ENCODE results near the gene LYRM4.

LYRM4 gene

DNA sequence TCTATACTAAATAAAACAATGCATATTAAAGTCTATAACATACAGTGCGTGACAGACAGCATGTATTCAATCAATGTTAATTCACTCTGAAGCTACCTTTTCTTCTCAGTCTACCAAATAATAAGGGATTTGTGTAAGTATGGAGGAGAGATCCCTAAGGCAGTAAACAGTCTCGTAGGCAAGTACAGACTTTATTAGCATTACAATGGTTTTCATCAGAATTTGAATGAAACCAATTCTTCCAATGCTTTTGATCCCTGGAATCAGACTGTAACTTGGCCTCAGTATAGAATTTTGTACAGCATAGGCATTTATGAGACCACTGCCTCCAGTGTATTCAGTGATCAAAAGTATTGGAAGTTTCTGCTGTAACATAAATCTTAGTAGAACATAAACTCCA lies 19.5 kb downstream of the LYRM4 start:
- no peak for DNase-seq

DNA sequence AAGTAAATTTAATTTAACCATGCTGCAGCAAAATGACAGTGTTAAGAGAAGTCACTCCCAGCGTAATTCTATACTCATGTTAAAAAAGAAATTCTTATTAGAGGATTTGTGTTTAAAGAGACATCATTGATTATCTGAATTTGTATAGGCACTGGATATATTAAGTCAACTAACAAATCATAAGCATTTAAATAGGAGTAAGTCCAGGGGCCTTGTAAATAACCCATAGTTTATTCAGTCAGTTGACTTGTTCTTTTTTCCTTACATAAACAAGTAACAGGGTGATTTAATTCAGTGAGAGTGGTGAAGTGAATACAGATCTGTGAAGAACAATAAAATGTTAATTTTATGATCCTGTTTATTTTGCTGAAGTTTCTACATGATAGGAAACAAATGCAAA lies 22.4 kb downstream of the LYRM4 start:
- DNase-seq = no peak

DNA sequence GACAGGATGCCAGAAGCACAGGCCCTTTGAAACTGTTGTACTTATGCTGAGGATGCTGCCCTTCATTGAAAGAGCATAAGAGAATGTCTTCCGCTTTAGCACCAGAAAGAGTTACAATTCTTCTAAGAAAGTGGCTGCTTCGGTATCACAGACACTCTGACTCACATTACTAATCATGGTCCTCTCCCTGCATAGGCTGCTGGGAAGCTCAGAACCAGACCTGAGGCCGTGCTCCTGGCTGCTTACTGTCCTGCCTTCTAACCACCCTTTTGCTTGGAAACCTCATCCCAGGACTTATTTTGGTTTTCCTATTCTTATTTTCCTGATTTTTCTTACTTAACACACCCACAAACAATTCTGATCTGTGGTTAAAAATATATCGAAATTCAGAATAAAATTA lies 22.9 kb downstream of the LYRM4 start:
- DNase-seq = no peak

DNA sequence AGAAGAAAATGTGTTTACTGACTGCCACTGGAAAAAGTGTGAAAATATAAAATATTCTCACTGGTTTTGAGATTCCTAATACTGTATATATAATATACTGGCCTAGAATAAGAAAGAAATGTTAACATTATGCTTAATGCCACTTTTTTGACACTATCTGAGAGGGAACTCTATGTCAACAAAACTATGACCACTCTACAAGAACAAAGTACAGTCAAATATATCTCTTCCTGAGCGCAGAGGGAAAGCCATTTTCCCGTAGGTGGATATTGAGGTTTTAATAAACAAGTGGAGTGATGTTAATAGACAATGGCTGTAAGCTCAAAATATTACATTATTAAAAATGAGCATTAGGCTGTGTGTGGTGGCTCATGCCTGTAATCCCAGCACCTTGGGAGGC lies 24.9 kb downstream of the LYRM4 start:
- no peak for DNase-seq

DNA sequence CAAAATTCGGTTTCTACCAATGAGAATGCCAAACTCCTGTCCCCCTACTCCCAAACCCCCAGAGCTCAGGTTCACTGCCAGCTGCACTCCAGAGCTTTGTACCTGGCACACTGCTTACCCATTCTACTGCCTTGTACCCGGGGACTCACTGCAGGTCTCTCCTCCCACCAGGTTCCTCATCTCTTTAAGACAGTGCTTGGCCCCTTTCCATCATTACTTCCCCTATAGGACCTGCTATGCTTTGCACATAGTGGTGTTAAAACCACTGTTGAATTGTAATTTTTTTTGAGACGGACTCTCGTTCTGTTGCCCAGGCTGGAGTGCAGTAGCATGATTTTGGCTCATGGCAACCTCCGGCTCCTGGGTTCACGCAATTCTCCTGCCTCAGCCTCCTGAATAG lies 25.9 kb downstream of the LYRM4 start:
- no peak for DNase-seq

DNA sequence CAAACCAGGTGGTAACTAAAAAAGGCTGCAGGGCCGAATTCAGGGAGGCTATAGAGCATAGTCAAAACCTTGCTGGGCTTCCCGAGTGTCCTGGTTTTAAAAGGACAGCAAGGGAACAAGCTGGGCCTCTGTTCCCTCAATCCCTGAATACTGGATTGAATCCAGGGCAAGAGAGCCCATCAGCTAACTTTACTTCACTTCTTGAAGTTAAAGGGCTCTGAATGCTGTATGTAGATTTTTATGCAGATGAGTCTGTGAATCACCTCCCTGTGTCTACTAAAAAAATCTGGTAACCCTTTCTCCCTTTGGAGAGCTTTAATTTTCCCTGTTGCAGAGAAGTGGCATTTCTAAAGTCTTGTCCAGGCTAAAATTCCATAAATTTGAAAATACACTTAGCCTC lies 29.5 kb downstream of the LYRM4 start:
- DNase-seq = no peak

DNA sequence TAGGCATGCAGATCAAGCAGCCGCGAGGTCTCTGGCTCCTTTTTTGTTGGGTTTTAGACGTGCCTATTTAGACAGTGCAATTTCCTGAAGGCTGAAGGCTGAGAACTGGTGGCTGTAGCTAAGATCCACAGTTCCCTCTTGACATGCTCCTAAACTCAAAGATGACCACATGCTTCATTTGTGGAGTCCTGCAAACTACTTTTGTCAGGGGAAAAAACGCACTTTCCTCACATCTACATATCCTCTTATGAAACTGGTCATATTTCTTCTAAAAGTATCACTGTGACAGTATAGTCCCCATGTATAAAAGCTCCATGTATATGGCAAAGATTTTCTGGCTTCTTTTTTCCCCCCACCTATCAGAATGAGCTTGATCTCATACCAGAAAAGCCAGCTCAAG lies 30.7 kb downstream of the LYRM4 start:
- DNase-seq = no peak

DNA sequence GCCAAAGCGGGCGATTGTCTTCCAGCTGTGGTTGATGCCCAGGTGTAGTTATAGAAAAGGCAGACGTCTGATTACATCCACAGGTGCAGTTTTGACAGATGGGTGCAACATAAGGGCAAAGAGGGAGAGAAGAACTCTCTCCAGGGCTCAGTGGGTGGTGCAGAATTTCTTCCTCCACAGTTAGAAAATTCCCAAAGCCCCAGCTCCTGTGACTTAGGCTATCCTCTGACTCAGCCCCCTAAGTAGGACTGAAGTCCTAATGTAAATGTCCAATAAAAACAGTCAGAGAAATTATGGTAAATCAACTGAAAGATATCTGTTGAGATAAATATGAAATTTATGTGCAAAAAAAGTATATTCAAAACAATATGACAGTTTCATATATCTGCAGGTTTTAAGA lies 31.4 kb downstream of the LYRM4 start:
- no peak for DNase-seq

DNA sequence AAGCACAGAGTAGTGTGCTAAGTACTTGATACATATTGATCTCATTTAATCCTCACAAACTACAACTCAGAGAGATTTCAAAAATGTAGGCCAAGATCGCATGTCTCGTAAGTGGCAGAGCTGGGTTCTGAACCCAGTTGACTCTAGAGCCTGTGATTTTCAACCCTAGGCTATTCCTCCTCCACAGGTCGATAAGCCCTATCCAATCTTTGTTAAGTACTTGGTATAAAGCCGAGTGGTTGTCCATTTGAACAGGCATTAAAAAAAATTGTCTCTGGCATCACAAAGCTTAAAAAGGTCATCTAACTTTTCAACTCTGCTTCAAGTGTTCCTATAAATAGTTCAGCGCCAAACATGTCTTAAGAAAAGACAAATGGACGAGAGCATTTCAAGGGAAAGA lies 37.4 kb downstream of the LYRM4 start:
- no peak for DNase-seq

DNA sequence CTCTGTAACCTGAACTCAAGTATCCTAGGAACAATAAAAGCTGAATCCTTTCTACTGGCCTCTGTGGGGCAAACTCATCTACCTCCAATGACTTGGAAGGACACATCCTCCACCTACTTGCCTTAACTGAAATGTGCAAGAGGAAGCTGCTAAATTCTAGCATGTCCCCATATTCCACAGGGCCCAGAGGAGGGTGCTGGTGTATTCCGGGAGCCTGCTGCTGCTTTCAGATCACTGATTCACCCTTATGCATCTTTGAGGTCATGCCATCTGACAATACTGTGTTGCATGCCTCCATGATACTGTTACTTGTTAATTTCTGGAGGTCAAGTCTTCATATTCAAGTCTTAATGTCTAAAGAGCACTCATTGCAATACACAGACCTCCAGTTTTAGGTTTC lies 40.3 kb downstream of the LYRM4 start:
- DNase-seq = no peak

DNA sequence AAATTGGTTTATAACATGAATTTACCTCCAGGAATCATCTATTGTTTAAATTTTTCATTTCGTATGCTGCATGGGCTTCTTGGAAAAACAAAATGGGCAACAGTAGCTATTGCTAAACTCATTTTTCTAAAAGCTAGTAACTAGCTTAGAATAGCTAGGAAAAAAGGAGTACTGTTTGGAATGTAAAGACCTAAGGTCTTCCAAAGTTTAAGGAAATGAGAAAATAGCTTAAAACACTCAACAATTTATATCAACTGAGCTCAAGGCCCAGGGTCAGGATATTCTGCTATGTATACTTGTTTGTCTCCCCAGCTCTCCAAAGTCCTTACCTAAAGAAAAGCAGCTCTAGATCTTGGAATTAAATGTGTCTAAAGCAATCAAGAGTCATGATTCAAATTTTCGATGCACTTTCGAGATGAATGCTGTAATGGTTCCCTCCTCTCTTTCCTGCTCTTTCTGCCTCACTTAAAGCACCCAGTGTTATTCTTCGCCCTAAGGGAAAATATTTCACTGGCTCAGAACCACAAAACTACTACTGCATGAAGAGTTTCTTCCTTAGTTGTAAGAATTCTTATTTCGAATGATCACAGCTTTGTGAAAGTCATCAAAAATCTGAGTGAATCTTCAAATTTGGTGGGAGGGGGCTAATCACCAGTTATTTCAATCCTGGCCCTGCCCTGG lies 41.6 kb downstream of the LYRM4 start:
- DNase-seq = no peak

DNA sequence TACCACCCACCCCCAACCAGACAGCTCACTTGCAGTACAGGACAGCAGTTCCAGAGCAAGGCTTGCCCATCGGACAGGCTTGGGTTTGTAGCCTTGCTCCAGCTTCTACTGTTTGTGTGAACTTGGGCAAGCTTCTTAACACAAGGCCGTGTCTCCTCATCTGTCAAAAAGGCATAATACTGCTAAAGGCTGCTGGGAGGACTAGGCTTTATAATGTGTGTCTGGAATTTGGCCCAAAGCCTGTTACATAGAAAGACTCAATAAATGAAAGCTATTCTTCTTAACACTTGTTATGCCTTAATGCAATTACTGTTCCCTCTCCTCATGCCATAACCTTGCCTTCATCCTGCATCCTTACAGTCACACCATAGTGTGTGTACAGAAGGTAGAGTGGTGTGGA lies 43.4 kb downstream of the LYRM4 start:
- DNase-seq = no peak

DNA sequence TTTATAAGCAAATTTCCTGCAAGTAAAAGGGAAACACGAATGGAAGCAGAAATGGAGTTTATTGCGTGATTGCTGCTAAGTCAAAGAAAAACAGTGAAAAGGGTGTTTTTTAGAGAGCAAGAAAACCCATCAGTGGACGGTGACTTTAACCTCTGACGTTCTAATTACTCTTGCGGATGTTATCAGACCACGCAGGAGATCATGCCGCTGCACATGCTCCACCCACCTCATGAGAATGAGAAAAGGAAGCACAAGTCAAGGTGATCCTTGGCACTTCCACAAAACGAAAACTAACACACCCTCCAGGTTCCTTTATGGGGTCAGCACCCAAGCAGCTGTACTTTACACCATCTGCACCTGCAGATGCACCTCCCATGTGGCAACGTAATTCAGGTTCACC lies 45.0 kb downstream of the LYRM4 start:
- no peak for DNase-seq

DNA sequence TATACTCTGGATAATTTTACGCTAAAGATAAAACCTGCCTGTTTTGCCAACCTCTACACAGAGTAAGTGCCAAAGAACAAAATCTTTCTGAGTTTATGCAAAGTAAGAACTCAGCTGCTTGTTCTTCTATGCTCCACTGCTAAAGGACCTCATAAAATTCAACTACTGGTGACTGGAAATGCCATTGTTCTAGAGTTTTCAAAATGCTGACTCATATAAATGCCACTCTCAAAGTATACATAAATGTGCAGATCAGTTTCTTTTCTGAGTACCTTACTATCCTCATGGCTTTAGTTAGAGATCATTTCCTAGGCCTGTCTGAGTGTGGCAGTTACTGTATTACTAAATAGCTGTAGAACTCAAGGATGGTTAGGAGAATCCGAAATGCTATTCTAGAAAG lies 45.6 kb downstream of the LYRM4 start:
- no peak for DNase-seq

DNA sequence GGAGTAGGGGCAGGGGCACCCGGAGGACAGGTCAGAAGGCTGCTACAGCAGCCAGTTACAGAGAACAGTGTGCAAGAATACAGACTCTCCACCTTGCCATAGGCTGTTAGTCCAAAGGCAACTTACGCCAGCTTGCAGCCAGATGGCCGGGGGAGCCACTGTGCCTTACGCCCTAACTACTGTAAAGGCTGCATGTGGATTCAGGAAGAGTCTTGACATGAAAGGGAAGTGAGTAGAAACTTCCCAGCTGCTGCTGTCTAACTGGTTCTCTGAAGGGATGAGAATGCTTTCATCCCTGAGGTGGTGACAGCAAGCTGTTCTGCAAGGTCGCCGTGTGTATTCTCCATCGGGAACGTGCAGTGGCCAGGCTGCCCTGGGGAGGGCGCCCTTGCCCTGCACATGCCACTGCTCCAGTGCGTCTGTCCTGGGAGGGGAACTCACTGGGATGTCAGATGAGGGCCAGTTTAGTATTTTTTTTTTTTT lies 46.1 kb downstream of the LYRM4 start:
- DNase-seq = no peak

DNA sequence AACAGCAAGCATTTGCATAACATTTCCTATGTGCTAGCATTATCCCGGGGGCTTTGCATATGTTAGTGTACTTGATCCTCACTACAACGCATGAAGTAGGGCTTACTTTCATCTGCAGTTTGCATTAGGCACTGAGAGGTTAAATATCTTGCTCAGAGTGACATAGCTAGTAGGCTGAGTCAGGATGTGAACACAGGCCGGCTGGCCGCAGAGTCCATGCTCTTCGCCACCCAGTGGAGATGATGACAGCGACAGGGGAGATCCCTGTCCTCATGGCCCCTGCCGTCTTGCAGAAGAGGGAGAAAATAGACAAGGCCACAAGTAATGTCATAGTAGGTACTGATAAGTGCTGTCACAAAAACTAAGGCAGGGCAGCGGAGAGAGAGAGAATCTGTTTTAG lies 46.9 kb downstream of the LYRM4 start:
- no peak for DNase-seq

DNA sequence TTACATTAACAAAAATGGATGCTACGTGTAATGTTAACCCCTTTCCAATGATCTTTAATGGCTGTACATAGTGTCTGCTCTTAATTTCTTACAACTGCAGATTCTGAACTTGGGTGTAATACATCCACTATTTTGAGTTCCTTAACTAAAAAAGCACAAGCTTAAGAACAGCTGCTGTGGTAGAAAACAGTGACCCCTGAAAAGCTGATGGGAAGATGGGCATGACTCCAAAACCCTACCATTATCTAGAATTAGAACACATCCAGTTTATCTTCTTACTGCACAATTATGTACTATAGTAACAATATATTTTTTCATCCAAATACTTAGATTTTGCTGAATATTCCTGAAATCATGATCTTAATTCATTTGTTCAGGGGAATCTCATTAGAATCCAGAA lies 49.3 kb downstream of the LYRM4 start:
- no peak for DNase-seq

DNA sequence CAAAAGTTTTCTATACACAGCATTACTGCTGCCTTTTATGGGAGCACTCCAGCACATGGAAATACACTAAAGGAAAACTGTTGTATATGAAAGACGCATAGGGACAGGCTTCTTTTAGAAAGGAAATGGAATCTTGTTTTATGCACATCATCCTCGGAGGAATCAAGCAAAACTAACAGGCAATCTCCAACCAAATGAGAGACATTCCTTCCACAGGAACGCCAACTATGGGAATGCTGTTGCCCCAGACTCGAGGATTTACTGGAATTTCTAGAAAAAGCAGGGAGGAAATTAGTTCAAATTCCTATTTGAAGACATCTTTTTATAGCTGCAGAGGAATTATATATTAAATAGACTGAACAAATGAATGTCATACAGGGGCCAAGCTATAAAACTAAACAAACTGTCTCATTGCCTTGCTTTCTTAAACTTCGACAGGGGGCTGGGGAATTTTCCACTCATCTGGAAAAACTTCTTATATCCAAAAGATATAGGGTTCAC lies 52.2 kb downstream of the LYRM4 start:
- no peak for DNase-seq

DNA sequence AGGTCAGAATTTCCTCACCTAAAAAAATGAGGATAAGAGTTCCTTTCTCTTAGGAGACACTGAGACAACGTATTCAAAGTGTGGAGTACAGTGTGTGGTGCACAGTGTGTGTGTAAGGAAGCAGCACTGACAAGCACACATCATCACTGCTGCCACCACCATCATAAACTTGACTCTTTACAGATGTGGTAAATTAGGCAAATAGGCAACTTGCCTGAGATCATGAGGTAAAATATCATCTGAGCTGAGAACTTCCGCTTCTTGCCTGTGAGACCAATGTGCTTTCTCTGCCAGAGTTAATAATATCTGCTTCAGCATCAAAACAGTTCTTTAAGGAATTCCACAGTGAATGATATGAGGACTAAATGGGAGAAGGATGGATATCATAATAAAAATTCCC lies 52.7 kb downstream of the LYRM4 start:
- no peak for DNase-seq

DNA sequence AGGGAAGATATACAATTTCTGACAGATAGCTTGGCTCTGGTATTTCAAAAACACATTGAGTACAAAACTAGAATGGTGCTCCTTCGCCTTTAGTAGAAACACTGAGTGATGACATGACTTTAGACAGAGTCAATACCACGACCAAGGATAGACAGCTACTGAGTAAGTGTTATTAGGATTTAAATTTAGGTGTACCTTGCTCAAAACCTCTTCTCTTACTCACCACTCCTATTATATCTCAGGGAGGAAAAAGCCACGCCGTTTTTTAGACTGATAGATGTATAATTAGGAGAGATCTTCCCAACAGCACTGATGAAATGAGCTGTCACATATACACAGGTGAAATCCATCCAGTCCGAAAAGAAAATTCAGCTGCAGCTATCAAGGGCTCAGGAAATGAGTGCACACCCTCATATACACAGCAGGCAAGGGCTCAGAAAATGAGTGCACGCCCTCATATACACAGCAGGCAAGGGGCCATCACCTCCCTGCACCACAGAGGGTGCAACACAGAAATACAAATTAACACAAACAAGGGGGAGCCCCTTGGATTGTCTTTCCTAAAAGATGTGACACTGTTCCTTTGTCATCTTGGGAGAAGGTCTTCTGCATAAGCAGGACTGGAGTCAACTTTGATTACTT lies 53.7 kb downstream of the LYRM4 start:
- no peak for DNase-seq

DNA sequence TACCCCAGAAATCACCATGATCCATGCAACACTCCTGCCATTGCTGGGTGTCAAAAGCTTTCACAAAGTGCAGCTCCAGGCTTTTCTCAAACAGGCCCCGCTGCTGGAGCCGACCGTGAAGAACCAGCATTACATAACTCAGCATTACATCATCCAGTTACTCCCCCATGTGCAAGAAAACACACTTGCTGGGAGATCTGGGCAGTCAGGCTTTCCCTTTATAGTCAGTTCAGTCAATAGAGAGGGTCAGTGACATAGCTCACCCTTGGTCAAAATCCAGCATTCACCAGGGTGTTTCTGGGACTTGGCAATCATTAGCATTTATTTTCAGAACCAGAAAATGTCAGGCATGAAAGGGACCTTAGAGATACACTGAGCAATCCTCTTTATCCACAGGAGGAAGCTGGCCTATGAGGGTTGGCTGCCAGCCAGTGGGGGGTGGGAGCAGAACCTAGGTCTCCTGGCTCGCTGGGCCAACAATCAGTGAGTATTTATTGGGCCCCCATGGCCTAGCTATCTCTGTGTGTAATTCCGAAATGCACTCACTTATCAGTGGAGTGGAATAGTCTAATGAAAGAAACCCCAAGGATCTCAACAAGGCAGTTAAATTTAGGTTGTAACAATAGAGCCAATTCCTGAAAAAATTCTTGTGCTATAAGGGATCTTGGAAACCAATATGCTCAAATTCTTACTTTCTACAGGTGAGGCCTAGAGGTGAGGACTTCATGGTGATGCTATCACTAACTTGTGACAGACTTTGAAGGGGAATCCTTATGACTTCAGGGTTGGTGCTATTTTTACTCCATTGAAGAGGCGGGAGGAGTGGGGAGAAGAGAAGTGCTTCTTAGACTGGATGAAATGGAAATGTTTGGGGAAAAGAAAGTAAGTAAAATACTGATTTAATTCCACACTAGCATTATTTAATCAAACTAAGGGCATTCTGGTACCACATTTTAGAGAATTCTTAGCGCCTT lies 54.6 kb downstream of the LYRM4 start:
- no peak for DNase-seq

DNA sequence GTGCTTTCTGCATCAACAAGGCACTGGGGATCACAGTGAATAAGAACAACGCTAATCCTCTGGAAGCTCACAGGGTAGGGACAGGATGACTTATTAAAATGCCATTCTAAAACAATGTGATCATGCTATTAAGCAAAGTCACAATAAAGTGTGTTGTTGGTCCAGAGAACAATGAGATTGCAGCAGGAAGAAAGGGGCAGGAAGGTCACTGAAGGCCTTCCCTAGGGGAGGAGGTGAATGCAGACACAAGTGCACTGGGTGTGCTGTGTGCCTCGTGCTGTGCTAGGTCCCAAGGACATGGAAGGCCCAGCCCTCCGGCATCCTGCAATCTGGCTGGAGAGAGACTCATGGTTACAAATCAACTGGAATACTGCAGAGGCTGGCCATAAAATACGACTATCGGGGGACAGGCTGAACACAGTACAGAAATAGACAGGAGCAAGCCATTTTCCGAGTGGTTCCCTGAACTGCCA lies 55.7 kb downstream of the LYRM4 start:
- DNase-seq = no peak

DNA sequence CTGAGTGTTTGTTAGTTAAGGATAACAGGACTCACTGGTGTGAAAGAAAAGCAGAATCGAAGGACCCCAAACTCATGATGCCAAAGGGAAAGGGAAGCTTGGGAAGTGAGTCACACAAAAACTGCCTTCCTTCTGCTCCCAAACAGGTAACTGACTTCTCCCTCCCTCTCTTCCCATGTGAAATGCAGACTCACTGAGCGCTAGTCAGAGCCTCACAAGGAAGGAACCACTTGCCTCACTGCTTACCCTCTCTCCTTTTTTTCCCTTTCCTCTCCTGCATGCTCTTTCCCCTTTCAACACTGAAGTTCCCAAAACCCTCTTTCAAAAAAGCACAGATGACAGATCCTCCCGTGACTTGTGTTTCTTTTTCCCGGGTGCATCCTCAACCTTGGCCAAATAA lies 56.4 kb downstream of the LYRM4 start:
- no peak for DNase-seq
